ENCODE measurements around the gene NRG2.

Gene NRG2

DNA sequence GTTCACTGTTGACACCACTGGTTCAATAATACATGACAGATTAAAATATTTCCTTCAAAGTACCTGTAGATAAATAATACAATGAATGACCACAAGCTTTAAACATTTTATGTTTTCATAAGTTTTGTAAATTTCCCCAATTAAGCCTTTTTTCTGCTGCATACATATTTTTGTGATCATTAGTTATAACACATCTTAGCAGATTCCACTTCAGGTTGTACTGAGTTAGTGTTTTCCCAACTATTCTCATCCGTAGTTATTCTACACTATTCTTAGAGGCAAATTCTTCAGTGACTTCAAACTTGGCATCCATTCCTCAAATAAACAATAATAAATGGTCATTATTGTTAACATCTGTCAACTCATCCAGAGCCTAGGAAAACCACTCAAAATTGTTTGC lies 100.9 kb downstream of the NRG2 start:
- DNase-seq (ENCODE audit: low read depth), result no peak

DNA sequence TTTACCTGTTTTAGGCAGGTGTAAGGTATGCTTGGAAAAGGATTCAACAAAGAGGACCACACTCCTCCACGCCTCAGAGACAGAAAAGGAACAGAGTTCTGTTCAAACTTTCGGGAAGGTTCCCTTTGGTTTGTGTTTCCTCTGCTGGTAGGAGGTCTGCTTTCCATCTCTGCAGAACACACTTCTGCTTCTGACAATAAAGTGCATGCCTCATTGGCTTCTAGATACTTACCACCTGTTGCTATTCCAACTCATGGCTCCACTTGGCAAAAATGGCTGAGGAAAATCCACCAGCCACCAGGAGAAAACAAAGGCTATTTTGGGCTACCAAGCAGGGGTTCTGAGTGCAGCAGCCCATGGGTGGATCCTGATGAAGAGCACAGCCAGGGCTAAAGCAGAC lies 112.7 kb downstream of the NRG2 start:
- no peak for DNase-seq (ENCODE audit: low read depth)

DNA sequence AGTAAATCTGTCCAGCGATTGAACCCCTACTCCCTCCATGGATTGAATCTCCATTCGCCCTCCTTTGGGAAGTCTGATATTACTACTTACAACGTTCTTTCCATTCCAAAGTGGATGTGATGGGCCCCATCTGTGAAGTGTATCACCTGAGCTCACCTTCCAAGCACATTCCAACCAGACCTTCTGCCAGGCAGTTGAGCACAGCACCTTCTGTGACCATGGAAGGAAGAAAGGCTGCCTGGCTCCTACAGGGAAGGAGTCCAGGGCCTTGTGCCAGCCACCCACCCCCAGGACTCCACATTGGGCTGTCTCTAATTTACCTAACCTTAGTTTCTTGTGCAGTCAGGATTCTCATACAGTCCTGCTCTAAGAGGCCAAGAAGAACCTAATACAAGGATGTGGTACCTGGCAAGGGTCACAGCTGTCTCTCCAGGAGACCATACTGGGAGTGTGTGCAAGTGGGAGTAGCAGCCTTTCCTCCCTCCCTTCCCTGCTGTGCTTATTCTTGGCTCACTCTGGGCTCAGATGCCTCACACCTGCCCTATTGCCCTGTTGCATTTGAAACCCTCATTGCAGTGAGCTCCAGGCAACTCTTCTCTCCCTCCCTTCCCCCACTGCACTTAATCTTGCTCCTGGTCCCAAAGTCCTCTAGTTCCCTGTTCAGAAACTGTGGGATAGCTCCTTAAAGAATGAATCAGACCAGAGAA lies 116.1 kb downstream of the NRG2 start:
- DNase-seq (ENCODE audit: low read depth), result no peak

DNA sequence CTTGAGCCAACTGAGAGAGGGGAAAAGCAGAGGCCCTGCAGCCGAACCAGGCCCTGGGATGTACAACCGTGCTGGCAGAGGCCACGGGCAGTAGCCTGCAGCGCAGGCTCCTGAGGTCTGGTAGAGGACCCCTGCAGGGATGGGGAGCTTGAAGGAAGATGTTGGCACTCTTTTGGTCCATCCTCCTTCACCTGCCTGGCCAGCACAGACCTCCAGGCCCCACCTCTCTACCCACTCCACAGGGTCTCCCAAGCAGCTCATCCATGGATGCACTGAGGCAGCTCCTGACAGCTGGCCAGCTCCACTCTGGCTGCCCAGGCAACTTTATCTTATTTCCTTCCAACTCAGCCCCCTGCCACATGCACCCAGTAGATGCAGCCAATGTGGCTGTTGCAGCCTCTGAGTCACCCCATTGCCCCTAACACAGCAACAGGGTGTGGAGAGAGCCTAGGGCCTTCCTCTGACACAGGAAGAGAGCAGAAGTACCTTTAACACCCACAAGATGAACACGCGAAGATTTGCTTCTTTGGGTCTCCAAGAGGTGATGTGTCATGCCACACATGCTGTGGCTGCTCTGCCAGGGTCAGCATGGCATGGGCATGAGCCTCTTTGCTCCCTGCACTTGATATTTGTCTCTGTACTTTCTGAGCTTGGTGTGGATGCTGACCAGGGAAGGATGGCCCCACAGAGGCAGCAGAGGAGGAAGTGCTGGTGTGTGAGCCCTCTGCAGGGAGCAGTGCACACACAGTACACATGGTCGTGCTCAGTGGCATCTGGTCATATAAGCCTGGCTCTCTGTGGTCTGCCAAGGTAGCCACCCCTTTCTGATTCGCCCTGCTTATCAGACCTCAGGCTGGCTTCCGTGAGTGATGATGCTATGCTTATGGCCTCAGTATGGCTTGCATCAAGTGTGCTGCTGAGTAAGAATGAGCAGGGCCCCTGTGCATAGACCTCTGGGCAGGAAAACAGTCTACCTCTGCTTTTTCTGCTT lies 117.2 kb downstream of the NRG2 start:
- DNase-seq (ENCODE audit: low read depth), result no peak

DNA sequence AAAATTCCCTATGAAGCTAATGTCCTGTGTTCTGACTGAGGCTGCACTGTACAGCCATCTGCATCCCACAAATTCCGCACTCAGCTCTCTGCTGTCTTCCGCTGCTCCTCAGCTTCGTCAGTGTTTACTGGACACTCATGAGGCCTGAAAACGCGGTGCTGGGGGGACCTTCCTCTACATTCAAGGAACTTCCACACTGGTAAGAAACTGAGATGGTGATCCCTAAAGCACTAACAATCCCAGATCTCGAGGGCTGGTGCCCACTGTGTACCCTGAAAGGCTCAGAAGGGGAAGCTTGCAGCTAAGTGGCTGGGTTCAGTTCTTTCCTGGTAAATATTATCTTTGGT lies 117.9 kb downstream of the NRG2 start:
- no peak for DNase-seq (ENCODE audit: low read depth)

DNA sequence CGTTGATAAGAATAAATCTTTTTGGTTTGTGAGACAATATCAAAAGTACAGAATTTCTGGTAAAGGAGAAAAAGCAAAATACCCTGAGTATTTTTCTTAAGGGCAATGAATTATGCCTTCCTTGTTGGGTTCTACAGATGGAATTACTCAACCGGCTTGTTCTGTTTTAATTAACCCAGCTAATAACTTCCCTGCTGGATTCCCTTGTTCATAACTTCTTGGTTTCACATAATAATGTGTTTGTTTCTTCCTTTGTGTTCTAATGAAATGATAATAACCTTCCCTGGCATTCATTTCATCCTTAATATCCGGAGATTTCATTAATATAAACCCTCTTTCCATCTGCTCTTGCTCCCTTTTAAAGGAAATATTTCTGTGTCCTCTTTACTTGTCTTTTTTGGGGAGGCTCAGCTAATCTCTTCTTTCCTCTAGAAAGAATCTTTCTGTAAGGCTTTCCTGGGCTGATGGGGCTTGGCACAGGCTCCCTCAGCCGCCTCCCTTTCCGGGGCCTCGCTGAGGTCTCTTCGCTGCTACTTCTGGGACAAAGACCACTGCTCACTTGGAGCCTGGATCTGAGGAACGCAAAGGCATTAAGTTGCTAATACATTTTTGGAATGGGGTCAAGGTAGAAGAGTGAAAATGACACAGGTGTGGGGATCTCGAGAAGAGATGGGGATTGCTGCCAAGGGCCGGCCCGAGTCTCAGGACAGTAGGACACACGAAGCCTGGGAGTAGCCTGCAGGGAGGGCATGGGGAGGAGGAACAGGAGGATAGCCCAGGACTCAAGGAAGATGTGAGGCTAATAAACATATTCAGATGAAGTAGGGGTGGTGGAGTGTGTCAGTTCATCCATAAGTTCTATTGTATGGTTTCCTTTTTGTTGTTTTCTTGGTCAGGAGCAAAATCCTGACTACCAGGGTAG lies 118.5 kb downstream of the NRG2 start:
- DNase-seq (ENCODE audit: low read depth), result no peak

DNA sequence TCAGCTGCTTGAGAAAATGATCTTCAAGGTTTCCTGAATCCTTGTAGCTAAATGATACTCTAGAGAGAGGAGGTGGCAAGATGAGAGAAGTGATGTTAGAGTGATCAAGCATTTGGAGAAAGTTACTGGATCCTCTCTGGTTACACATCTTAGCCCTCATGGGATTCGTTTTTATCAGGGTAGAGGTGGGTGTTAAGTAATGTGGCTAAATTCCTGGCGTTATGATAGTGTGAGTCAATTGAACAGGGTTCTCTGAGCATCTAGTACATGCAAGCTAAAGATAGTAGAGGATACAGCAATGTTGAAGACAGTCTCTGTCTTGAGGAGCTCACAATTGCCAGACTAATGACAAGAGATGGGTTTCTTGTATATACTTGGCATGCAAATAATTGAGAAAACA lies 123.8 kb downstream of the NRG2 start:
- DNase-seq (ENCODE audit: low read depth), result no peak

DNA sequence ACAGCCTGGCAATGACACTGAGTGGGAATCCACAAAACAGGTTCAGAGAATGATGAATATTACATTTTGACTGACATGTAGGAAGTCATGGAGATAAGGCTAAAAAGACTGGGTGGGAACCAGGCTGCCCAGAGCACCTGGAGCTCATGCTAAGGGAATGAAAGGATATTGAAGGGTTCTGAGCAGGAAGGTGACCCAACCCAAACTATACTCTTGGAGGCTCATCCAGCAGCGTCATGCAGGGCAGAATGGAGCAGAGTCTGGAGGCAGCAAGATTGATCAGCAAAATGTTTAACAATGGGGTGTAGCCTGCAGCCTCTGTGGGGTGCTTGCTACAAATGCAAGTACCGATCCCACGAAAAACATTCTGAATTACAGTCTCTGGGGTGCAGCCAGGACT lies 127.3 kb downstream of the NRG2 start:
- no peak for DNase-seq (ENCODE audit: low read depth)

DNA sequence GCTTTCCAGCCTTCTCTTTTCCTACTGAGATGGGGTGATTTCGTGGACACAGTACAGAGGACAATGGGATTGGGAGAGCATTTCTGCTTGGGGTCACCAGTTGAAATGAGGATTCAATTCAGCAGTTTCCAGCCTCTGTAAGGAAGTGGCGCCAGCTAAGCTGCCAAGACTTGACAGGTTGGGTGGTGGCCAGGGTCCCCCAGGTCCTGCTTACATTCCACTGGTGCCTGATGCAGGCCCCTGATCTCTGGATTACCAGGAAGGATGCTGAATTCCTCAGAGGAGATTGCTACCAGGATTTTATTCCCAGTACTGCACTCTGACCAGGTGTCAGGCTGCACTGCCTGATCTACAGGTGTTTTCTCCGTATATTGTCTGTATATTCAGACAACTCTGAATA lies 127.8 kb downstream of the NRG2 start:
- DNase-seq (ENCODE audit: low read depth), result no peak

DNA sequence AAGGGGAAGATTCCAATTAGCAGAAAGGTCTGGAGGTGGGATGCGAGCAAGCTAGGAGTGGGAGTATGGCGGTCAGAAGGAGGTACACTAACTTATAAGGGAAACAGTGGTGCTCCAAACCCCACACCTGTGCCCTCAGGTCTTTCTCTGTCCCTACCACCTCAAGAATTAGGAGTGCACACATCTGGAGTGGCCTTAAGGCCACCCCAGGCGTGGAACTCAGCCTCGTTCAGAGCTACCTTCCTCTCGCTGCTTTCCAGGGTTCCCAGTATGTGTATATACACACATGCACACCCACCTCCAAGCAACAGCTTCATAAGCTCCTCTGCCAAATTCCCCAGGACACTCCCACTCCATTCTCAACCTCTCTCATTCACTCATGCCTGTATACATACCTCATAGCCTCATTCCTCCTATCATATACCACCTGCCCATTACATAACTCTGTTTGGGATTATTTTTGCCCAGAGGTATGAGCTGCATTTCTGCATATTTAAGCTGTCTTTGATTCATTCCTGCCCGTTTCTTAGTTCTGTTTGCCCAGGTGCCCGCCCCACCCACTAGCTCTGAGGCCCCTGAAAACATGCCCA lies 128.8 kb downstream of the NRG2 start:
- DNase-seq (ENCODE audit: low read depth), result no peak

DNA sequence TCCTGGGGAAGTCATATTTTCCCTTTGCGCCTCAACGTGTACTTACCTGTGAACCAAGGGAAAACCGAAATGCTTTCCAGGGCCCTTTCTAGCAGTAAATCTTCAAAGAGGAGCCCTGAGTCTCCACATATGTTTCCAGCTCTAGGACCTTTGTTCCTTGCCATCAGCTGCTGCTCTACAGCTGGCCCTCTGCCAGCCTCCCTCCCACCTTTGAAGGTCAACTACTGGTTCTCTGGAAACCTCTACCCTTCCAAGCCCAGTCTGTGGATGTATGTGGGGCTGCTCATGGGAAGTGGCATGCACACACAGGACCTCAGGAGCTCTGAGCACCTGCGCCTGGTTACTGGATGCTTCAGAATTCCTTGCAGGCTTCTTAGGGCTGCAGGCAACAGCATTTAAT lies 130.3 kb downstream of the NRG2 start:
- no peak for DNase-seq (ENCODE audit: low read depth)

DNA sequence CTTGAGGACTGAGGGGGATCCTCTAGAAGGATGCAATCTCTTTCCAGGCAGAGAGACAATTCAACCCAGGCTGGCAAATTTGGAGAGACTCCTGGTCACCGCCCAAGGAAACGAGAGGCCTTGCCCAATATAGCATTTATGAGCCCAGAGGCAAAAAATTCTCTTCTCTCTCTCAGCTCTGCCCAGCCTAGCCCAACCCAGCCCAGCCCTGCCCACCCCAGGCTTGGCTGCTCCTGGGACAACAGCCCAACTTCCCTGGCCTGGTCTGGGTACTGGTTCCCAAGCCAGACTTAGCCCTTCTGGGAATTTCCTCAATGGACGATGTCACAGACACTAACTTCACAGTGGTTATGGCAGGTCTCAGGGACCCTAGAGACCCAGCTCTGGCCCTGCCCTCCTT lies 130.9 kb downstream of the NRG2 start:
- DNase-seq (ENCODE audit: low read depth), result no peak

DNA sequence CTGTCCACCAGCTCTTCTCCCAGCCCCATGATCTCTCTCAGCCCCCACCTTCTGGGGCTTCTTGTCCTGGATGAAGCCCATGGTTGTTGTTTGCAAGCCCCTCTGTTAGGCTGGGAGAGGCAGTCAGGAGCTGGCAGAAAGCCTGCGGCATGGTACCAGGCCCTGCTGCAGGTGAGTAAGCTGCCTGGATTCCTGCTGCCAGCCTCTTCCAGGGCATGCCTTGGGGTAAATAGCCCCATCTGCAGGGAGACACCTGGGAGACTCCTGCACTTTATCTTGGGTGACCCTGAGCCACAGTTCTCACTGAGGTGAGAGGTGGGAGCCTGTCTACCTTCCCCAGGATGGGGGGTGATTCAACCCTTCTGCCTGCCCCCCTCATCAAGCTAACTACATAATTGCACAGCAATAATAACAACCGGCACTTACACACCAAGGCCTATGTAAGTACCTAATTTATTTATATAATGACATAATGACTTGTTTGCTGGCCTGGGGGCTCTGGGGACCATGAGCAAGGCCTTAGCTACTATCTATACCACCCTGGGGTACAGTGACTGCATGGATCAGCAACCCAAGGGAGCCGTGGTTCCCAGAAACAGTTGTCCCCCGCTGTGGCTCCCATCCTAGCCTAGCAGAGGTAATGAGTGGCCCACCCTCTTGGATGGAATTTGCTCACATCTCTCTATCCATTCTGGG lies 131.5 kb downstream of the NRG2 start:
- no peak for DNase-seq (ENCODE audit: low read depth)

DNA sequence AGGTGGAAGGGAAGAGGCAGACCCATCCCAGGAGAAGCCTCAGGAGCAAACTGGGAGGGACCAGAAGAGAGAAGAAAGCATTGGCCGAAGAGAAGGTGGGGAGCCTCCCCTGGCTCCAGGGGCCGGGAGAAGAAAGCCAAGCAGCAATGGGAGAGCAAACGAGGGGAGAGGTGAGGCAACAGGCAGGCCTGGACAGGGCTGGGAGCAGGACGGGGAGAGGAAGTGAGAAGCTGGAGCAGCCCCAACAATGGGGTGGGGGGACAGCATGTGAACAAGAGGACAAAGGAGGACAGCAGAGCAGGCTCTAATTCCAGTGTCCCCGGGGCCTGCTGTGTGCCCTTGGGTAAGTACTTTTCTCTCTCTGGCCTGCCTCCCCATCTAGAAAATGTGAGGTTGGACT lies 132.2 kb downstream of the NRG2 start:
- no peak for DNase-seq (ENCODE audit: low read depth)

DNA sequence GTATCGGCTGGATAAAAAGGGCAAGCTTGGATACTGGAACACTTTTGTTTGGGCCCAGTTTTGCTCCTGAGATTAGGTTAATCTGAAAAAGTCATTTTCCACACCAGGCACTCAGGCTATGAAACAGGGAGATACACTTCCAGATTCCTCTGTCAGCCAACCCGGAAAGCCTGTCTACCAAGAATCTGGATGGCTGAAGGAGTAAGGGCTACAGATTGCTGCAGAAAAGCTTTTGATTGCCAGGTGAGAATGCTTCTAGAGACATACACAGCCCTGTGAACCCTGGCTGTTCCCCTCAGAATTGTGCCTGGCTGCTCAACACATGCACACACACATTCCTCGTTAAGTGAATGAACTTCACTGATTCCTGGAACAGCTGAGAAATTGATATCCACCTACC lies 133.1 kb downstream of the NRG2 start:
- no peak for DNase-seq (ENCODE audit: low read depth)

DNA sequence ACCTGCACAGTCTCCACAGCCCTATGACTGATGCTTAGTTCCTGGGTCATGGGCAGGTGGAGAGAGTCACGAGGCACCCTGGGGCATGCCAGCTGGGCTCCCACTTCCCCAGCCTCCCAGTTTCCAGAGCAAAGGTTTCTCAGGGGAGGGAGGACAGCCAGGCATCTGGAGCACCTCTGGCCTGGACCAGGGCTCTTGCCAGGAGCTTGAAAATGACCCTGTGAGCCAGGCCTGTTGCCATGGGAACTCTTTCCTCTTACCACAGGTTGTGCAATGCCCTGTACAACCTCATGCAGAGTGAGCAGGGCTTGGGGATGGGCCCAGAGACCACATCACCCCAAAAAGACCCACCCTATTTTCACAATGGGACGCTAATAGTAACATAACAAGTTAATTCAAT lies 134.3 kb downstream of the NRG2 start:
- no peak for DNase-seq (ENCODE audit: low read depth)

DNA sequence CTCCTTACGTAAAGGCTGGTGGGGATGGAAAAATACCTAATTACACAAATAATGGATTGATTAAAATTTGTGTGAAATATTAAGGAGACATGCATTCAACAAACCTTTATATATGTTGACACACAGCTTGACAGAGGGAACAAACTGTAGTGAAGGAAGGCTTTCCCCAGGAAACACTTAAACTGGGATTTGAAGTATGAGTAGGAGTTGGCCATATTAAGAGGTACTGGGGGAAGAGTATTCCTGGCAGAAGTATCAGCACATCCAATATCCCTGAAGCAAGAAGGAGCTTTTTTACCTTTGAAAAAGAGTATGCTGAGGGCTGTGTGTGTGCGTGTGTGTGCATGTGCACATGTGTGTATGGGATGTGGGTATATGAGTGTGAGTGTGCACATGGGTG lies 136.4 kb downstream of the NRG2 start:
- no peak for DNase-seq (ENCODE audit: low read depth)

DNA sequence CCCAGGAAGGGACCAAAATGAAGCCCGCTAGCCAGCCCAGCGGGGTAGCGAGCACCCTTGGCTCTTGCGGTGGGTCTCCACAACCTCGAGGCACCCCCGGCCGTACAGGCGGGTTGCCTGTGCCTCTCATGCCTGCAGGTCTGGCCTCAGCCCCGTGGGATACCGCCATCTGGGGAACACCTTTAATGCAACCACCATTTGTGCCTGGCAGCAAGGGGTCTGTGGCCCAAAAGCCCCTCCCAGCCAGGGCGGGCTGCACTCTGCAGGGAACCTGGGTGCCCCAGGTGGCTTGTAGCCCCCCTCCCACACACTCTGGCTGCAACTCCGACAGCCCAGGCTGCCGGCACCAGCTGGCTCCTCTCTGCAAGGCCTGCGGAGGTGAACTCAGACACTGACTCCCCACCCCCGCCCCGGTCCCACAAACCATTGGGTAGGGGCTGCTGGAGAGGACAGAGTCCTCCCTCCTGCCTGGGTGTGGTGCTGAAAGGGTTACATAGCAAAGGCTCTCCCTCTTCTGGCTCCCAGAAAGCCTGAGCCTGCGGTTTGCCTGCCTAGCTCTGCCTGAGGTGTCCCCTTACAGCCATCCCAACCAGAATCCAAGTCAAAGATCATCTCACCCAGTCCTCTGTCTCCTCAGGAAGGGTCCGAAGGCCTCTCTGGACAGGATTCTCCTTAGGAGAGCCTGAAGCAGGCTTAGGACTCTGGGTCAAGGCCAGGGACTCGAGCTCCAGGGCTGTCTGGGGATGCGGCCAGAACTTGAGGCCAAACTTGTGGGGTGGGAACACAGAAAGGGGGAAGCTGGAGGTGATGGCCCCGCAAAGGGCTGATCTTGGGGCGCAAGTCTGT lies 138.1 kb downstream of the NRG2 start:
- DNase-seq (ENCODE audit: low read depth), result no peak

DNA sequence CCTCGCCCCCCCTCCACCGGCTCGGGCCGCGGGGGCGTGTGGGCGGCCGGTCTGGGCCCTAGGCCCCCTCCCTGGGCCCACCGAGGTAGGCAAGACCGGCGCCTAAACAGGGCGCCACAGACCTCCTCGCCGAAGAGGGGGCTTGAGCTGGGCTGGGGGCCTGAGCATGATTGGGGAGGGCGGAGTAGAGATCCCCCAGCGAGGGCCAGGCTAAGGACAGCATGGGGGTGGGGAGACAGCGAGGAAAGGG lies 138.6 kb downstream of the NRG2 start:
- DNase-seq (ENCODE audit: low read depth), result no peak

DNA sequence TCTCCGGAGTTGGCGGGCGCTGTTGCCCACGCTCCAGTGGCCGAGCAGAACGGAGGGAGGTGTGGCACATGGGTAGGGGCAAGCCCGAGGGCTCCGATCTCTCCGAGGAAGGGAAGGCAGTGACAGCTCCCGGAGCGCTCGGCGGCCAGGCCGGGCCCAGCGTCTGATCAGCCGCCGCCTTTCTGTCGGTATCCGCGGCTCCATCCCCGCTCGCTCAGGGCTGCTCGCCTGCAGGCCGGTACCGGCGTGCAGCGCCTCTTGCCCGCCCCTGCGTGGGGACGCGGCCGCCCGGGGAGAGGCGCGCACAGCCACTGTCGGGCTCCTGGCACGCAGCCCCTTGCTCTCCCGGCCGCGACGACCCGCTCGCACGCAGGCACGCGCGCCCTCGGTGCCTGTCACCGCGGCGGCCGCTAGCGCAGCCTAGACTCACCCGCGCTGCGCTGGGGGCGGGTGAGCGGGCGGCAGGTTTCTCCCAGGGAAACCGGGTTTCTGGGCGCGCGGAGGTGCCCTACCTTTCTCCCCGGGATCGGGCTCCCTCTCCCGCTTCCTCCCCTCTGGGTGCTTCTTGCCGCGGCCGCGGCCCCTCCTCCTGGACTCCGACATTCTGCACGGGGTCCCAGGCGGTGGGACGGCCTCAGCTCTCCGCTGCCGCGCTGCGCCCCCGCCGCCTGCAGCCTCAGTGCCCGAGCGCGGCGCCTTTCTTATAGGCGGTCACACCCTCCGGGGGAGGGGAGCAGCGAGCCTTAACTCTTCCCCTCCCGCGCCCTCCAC lies 139.1 kb downstream of the NRG2 start:
- DNase-seq (ENCODE audit: low read depth), result no peak

All from CMK (cell line).